Measurements from ENCODE around the gene DCP2.

The DCP2 gene

DNA sequence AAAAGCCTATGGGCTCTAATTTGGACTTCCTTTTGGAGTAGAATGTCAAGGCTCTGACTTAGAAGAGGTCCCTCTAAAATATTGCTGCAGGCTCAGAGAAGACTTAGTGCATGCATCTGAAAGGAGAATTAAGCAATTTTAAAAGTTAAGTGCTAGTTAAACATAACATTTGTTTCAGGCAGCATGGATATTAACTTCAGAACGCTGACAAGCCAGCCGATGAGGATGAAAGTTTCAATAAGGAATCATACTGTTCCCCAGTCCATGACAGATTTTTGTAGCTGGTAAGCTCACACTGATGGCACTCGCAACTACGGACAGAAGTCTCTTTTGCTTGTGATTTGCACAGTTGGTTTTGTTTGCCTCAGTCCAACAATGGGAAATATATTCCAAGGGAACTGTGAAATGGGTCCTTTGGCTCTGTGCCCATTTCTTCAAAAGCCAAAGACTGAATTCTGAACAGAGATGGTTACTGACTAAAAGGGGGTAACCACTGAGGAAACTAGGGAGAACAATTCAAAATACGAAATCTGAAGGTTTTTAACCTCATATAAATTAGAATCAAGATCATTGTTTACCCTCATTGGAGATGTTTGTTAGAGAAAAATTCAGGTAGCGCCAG lies 47.6 kb downstream of the DCP2 start:
- DNase-seq, result no peak

DNA sequence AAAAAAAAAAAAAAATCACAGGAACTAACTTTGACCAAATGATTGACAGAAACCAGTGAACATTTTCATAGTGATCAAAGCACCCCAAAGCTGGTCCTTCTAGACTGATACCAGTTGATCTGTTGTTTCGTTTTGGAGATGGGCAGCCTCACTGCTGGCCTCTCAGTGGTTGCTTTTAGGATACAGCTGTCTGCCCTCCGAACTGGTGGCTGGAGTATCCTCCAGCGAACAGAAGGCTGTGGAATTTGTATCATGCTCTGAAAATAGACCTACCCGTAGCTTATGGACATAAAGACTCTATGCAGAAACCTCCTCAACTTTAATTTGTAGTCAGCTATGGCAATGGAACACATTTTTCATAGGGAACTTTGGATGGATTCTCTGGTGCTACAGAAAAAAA lies 49.0 kb downstream of the DCP2 start:
- no peak for DNase-seq

DNA sequence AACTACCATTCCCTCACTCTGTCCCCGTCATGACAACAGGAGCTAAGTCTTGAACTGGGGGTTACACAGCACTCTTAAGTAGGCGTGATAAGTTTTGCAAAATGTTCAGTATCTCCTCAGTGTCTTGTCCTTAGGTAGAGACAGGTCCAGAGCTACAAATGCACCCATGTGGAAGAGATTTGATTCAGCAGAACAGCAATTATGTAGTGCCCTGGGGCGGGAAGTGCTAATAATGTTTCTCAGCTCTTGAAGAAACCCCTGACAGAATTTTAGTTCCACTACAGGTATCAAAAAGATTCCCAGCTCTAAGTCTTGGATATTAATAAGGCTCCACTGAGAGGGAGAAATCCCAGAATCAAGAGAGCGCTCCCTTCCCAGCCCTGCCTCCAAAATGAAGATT lies 49.6 kb downstream of the DCP2 start:
- DNase-seq, result no peak

DNA sequence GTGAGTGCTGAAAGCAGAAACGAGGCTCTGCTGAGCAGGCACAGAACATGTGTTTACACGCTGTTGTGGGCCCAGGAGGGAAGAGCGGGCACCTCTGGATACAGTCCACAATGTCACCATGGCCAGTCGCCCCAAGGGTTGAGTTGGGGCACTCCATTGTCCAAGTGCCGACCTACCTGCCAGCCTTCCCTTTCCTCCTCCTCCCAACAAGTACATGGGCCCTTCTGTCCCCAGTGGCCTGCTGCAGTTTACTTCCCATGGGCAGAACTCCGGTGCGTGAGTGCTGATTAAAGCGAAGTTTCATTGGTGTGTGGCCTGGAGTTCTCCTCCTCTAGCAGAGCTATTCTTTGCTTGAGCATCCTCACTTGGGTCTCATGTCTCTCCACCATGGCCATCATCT lies 50.4 kb downstream of the DCP2 start:
- no peak for DNase-seq

DNA sequence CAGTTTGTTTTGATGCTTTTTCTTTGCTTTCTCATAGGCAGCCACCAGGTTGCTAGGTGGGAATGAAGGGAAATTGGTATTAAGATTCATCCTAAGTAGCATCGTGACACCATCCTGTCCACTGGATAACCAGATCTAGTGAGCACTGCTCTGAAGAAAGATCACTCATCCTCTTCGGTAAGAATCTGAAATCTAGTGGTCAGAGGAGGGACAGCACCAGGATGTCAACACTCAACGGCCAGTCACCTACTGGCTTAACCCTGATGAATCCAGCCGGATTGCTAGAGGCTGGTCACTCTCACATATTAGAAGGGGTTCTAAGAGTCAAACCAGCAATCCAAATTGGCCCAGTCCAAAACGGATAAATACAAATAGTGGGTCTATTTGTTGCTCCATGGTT lies 50.8 kb downstream of the DCP2 start:
- DNase-seq, result no peak

DNA sequence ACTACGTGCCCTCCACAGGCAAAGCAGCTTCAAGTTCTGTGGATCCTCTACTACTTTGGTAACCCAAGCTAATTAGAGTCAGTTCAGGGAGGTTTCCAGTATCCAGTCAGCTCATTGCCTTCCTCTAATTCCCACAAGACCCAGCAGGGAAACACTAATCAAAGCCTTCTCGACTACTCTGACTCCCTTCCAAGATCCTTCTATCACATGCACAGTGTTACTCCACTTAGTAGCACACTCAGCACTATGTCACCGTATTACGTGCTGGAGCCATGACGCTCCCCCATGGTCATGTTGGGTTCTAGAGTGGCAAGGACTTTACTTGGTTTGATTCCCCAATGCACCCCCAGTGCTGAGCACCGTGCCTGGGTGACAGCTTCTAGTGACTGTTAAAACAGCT lies 53.0 kb downstream of the DCP2 start:
- DNase-seq, result no peak

DNA sequence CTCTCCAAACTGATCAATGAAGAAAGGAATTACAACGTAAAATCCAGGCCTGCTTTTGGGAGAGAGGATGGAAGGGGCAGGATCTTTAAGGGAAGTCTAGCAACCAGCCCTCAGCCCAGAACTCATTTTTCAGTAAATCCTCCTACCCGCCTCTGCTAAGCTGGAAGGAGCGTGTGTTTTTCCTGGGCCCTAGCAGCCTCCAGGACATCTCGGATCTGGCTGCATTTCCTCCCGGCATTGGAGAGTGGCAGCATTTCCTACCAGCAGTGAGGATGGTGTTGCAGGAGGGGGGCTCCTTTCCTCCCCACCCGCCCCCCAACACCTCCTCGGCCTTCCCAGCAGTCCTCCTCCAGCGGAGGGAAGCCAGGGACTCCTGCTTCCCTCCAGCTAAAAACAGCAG lies 54.5 kb downstream of the DCP2 start:
- DNase-seq, result no peak

DNA sequence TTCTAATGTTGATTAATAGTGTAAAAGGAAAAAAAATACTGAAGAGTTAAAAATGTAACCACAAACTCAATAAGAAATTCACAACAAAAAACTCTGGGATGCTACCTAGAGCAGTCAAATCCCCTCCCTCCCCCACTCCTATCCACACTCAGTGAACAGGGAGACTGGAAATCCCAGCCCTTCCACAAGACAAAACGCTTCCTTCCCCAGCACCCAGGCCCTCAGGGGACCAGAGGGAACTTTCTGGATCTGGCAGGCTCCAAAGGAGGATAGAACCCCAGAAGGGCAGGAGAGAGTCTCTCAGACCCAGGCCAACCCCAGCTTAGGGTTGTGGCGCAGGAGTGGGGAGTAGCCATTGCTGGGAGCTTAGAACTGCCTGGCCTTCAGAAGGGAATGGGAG lies 55.0 kb downstream of the DCP2 start:
- DNase-seq, result no peak

DNA sequence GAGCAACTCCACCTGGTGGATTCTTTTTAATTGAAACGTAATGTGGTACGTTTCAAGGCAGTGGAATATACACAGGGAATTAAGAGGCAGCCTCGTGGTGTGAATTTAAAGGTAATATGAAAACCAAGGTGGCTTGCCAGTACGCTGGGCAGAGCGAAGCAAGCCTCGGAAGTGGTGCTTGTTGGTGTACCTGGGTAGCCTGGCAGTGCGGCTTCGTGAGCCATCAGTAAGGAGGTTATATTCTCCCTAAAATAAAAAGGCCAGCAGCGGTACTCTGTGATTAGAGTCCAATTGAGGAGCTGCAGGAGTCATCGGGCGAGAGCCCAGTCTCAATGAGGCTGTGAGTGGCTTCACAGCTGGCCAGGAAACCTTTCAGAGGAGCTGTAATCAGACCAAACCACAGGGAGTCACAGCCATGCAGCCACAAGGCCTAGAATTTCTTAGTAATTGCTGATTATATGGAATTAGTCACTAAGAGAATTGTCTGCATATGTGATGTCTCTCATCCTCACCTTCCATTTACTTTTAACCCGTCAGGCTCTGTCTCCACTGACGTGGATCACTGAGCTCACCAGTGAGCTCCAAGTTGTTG lies 57.7 kb downstream of the DCP2 start:
- DNase-seq, result no peak

DNA sequence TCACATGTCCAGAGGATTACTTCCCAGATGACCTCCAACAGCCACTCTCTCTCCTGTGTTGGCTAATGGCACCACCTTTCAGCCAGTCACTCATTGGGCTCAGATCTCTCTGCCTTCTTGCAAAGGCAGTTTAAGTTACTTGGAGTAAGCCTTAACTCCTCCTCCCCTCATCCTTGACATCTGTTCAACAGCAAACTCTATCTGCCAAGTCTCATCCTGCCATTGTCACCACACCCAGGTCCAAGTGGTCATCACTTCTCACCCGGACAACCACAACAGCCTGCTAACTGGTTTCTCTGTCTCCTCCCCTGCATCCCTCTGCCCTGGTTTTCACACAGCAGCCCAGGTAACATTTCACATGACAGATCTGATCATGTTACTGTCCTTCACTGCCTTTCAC lies 58.5 kb downstream of the DCP2 start:
- DNase-seq, result no peak

DNA sequence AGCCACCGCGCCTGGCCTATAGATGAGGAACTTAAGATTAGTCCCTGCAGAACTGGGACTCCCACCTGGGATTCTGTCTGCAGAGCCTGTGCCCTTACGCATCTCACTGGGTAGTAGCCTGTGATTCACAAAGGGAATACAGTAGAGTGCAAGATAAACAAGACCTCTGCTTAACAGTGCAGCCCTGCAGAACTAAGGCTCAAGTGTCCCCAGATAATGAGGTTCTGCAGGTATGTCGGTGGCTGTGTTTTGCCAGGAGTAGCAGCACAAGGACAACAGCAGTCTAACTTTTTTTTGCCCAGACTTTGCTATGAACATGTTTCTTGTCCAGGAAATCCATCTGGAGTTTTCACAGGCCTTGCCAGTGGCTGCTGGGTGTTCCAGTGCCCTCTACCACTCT lies 59.7 kb downstream of the DCP2 start:
- DNase-seq, result no peak

DNA sequence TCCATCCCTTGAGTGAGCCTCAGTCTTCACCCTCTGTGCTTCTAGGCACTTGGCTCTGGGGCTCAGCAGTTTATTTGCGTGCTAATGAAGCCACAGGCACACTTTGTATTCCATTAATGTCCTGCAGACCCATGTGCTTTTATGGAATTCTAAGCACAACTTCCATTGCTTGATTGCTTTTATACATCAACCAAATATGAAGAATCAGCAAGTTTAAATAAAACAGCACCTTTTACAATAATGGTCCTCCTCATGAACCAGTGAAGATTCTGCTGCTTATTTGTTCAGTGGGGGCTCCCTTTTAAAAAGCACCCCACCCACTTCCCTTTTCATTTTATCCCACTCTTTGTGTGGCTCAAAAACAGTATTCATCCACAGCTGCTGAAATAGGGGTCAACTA lies 60.2 kb downstream of the DCP2 start:
- DNase-seq, result no peak

DNA sequence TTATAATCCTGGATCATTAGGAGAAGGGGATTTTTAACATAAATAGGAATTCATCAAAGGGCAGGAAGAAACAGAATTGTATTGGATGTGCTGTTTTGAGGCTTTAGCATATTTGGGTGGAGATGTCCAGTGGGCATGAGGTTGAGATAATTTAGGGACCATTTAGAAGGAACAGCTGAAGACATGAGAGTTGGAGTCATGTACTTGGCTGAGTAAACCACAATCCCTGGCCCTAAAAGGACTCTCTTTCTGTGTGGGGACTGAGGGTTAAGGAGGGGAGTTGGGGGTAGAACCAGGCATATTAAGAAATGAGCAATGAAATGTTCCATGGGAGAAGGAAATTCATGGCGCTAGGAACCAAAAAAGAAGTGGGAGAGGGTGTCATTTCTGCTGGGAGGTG lies 61.5 kb downstream of the DCP2 start:
- DNase-seq, result no peak

DNA sequence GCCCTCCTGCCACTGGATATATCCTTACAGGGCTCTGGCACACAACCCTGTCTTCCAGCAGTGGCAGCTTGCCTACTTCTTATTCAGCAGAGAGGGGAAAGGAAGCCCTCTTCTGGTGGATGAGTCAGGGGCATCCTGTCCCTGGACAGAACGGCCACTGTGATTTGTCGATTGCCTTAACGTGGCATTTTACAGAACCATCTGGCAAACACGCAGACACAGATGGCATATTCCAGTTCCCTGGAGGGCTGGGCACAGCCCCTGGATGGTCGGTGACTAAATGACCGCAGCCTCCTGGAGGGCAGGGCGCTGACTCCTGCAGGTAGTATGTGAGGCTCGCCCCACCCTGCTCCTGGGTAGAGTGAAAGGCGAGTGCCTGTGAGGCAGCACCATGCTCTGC lies 62.1 kb downstream of the DCP2 start:
- no peak for DNase-seq

DNA sequence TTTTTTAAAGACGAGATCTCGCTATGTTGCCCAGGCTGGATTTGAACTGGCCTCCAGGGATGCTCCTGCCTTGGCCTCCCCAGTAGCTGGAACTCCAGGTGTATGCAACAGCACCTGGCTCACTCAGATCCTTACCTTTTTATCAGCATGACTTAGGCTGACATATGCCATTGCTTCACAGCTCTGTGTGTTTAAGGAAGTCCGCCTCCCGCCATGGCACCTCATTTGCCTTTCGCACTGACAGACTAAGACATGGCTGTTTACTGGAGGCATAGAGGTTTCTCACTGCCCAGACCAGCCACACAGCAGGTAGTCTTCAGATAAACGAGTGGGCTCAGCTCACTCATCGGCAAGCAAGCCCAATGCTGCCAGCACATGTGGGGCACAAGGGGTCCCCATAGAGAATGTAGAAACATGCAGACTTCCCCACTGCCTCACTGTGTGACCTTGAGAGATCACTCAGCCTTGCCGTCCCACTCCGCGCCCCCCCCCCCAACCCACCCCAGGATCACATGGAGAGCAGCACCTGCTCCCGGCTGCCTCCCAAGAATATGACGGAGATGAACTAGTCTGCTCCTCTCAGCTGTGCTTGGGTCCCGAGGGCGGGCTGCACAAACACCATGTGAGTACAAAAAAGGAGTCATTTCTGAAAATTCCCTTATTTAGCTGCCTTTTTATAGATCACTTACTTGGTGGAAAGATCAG lies 62.8 kb downstream of the DCP2 start:
- DNase-seq, result no peak

DNA sequence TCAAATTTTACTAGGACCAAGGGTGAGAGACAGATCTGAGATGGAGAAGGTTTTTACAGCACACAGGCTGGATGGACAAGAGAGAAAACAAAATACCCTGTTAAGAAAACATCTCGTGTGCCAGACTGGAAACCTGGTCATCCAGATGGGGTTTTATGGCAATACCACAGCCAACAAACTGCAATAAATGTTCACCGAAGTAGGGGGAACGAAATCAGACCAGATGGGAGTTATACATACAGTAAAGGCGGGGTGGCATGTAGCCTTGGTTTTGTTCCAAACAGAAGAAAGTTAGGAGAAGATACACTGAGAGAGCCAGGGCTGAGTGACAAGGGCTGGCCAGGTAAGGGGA lies 63.3 kb downstream of the DCP2 start:
- DNase-seq, result no peak

DNA sequence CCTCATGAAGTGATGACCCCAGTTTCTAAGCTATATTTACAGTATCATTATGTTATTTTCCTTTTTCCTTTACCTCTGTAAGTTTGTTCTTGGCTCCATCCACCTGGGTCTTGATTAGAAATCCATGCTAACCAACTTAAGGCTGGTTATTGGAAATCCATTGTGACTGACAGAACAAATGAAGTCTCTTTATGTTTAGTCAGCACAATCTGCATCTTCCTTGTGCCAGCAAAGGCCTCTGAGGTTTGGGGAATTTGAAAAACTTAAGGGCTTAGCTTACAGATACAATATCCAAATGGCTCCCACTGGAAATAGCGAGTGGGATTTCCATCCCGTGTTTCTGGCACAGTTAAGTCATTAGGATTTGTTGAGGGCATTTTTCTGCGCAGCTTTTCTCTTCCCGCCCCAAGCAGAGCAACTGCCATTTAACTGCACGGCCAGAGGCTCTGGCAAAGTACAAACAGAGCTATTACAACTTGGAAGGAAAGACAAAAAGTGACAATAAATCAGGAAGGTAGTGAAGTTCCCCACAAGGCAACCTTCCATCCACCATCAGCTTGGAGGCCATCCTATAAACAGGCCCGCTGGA lies 64.2 kb downstream of the DCP2 start:
- no peak for DNase-seq

DNA sequence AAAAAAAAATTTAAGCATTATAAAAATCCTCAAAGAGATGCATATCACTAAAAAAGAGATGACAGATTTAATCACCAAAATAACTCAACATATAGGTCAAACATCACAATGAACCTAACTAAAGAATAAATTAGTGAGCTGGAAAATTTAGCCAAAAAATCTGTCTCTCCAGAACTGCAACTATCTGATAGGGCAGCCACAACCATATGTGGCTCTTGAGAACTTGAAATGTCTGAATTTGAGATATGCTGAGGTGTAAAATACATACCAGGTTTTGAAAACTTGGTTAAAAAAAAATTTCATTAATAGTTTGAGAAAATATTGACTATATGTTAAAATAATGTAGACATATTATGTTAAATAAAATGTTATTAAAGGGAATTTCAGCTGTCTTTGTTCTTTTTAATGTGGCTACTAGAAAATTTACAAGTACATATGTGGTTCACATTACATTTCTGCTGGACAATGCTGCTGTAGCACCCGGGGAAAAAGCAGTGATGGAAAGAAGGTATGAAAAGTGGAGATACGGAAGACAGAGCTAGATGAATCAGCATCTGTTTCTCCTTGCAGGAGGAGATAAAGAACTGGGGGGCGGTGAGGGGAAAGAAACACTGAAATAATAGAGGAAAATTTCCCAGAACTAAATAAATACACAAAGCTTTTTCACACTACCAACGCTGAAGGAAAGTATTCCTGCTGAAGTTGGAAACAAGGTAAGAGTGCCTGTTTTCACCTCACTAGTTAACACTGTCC lies 66.1 kb downstream of the DCP2 start:
- DNase-seq, result no peak

DNA sequence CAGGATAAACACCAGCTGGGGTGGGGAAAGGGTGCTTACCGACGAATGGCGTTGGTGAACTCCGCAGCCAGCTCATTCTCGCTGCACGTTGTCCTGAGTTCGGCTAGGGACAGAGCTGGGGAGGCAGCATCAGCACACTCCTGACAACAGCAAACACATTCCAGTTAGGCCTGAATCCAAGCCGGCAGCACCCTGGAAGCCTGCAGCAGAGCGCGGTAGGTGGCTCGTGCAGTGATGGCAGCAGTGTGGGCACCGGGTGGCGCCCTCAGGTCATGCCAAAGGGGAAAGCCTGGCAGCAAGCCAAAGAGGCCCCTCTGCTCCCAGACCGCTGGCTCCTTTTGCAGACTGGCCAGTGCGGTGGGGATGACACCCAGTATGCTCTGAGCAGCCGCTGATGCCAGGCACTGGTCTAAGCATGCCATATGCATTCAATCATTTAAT lies 66.9 kb downstream of the DCP2 start:
- peak in 1 of 2 donors; percentile 22 for DNase-seq

DNA sequence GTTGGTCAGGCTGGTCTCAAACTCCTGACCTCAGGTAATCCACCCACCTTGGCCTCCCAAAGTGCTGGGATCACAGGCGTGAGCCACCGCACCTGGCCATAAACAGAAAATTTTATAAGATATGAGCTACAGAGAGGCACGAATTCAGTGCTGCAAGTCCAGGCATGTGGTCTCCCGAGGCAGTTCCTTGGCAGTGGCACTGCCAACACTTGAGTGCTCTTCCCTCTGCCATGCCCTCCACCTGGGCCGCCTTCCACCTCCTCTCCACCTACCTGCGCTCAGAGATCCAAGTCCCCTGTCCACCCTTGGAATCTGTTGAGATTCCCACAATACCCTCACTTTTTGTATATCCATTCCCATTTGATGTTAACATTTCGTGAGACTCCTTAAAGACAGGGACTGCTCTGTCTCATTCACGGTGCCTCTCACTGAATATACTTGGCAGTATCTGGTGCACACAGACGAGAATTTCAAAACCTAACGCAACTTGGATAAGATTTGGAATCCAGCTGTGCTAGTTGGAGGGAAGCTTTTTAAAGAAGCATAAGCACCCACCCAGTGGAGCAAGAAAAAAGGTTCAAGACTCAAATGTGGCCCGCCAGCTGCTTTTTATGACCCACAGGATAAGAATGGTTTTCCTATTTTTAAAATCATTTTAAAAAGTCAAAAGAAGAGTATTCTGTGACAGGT lies 68.3 kb downstream of the DCP2 start:
- no peak for DNase-seq

DNA sequence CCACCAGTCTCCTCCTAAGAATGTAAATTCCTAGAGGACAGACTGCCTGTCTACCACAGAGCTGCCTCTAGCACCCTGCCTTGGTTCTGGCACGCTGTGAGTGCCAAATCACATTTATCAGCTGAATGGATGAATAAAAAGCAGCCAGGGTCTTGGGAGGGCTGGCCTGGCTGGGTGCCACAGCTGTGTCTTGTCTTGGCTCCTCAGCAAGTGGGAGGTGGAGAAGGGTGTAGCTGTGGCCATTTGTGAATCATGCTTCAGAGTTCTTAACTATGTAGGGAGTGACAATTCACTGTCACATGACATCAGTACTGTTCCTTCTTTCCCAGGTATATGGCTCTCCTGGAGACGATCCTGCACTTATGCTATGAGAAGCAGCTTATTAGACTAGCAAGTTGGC lies 70.6 kb downstream of the DCP2 start:
- no peak for DNase-seq

DNA sequence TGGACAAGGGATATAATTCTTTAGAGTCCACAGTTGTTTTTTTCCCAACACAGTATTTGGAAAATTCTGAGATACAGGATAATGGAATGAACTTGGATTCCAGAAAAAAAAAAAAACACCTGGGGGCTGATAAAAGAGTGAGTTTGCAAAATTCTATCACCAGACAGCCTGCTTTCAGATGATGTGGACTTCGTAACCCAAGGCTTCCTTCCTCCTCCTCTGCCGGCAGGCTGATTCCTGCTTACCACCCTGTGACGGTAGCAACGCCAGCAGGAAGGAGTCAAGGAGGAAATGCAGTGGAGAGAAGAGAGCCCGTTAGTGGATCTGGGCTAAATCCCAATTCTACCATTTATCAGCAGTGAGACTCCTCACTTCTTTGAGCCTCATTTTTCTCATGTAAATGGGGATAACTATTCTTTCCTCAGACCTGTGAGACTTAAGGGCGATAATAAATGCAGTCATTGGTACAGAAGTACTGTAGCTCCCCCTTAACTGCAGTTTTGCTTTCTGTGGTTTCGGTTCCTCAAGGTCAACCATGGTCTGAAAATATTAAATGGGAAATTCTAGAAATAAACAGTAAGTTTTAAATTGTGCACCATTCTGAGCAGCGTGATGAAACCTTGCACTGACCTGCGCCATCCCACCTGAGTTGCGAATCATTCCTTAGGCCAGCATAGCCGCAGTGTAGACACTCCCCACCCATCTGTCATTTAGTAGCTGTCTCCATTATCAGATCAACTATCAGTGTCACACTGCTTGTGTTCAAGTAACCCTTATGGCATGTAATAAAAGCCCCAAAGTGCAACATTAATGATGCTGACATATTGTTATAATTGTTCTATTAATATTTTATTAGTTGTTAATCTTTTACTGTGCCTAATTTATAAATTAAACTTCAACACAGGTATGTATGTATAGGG lies 71.4 kb downstream of the DCP2 start:
- DNase-seq, result no peak

Data from activated CD4-positive, alpha-beta T cell treated with anti-CD3 and anti-CD28 coated beads for 4 hours (primary cell).